Panc1 (cell line): ENCODE data around the gene TCF21. TPM values are rescaled to one million over a fixed set of nuclear protein-coding genes. Genes with fewer than 3 reads are reported as not detected.

Experiments
- ATAC-seq: fragments of 200-7000 bp; cut with Tn5 transposase; 2 replicates; pipeline ENCODE4 v1.9.1; 2020; ENCODE audit warnings: mild to moderate bottlenecking, moderate library complexity
- Bru-seq: library from RNA; stranded (reverse); fragments of 400-500 nt; gene quantifications from one replicate; lab custom pipeline; 2021; lab: Mats Ljungman, UMichigan
- BruChase-seq, 2 experiments: library from RNA; stranded (reverse); fragments of 400-500 nt; gene quantifications; one replicate each; lab custom pipeline; 2021; lab: Mats Ljungman, UMichigan
- BruUV-seq: library from RNA; stranded (reverse); fragments of 400-500 nt; replicated peaks from 2 replicates; lab custom pipeline; 2021; lab: Mats Ljungman, UMichigan
- CTCF ChIA-PET: fragments of 300-600 bp; sonication (Branson Sonifier 250); formaldehyde crosslinking; loops from one replicate; lab custom pipeline; 2022; ENCODE audit warnings: antibody characterized with exemption; lab: Charles Lee
- POLR2A ChIA-PET: fragments of 300-600 bp; sonication (Branson Sonifier 250); formaldehyde crosslinking; loops from one replicate; lab custom pipeline; 2022; ENCODE audit warnings: antibody characterized with exemption; lab: Charles Lee
- DNase-seq: peaks from one replicate; pipeline ENCODE4 v3.0.0-alpha.2; 2010; ENCODE audit warnings: low read depth, low spot score
- H3K27ac ChIP-seq: 2 replicates; pipeline ENCODE4 v1.5.1; 2011; ENCODE audit warnings: mild to moderate bottlenecking, low read length, inconsistent platforms
- H3K27me3 ChIP-seq: fragments of 200-500 bp; sonication (Bioruptor generic); 2 replicates; pipeline ENCODE4 v1.6.0; 2014; ENCODE audit warnings: low read length, inconsistent platforms; ENCODE audit not compliant: control insufficient read depth, insufficient read depth
- H3K36me3 ChIP-seq: fragments of 200-500 bp; sonication (Bioruptor generic); 2 replicates; pipeline ENCODE4 v1.5.1; 2014; ENCODE audit warnings: inconsistent platforms, mild to moderate bottlenecking, low read length, moderate library complexity; ENCODE audit not compliant: control insufficient read depth, insufficient read depth
- H3K4me1 ChIP-seq: 2 replicates; pipeline ENCODE4 v1.5.1; 2011; ENCODE audit warnings: inconsistent platforms, mild to moderate bottlenecking, low read length, moderate library complexity; ENCODE audit not compliant: control insufficient read depth, insufficient read depth
- H3K4me3 ChIP-seq, 2 experiments: 2 replicates each; pipeline ENCODE4 v1.5.1; 2011 to 2012; ENCODE audit warnings: low read depth in 2 of 2, low read length in 2 of 2, mild to moderate bottlenecking in 2 of 2, inconsistent platforms in 1 of 2, moderate library complexity in 1 of 2
- H3K9me3 ChIP-seq: fragments of 200-500 bp; sonication (Bioruptor generic); 2 replicates; pipeline ENCODE4 v1.5.1; 2014; ENCODE audit warnings: low read depth, mild to moderate bottlenecking, inconsistent platforms, low read length, moderate library complexity; ENCODE audit not compliant: control insufficient read depth, insufficient read depth
- POLR2AphosphoS5 ChIP-seq: IDR thresholded peaks from 2 replicates; pipeline ENCODE4 v1.6.1; 2012; ENCODE audit warnings: mild to moderate bottlenecking, low read depth, low read length, moderate library complexity
- SIN3A ChIP-seq: IDR thresholded peaks from 2 replicates; pipeline ENCODE4 v1.6.1; 2012; ENCODE audit warnings: low read depth, mild to moderate bottlenecking, low read length, moderate library complexity, borderline replicate concordance; ENCODE audit not compliant: insufficient read depth
- TCF7L2 ChIP-seq: IDR thresholded peaks from 2 replicates; pipeline ENCODE4 v1.6.1; 2011; ENCODE audit warnings: mild to moderate bottlenecking, low read depth, low read length, inconsistent platforms
- in situ Hi-C: cut with HindIII; loops from 2 replicates; pipeline ENCODE4 v1.10.0; 2016; ENCODE audit warnings: low sequenced_read_pairs, low pct_unique_long_range_greater_than_20kb
- intact Hi-C: fragments of 100-400 bp; cut with micrococcal nuclease; formaldehyde crosslinking; loops from one replicate; pipeline ENCODE4 v1.10.0; 2022; ENCODE audit not compliant: unreplicated experiment
- long read RNA-seq: library from polyadenylated mRNA; unstranded; transcript quantifications from one replicate; pipeline ENCODE4 v2.0.0, GENCODE V29; 2021; ENCODE audit not compliant: unreplicated experiment
- polyA plus RNA-seq: library from polyadenylated mRNA; unstranded; fragments of >200 nt; gene quantifications from one replicate; pipeline ENCODE4 v1.2.1, GENCODE V29; 2012; ENCODE audit warnings: missing spikeins; ENCODE audit not compliant: insufficient read length
- total RNA-seq: library from RNA; stranded (reverse); gene quantifications from one replicate; pipeline ENCODE4 v1.2.1, GENCODE V29; 2021; ENCODE audit not compliant: unreplicated experiment
- TF ChIP-seq, protein P1 (sequence below), 2 experiments: IDR thresholded peaks; 2 replicates each; pipeline ENCODE4 v1.6.1; 2011 to 2012; ENCODE audit warnings: low read depth in 2 of 2, control low read depth in 1 of 2, low read length in 1 of 2, mild to moderate bottlenecking in 1 of 2, moderate library complexity in 1 of 2; ENCODE audit not compliant: insufficient read depth in 1 of 2
- TF ChIP-seq, protein P2 (sequence below): fragments of 450-650 bp; IDR thresholded peaks from 2 replicates; pipeline ENCODE4 v1.5.1; 2017; ENCODE audit warnings: mild to moderate bottlenecking

The TCF21 gene
- total RNA-seq, result not detected
- polyA plus RNA-seq, result not detected
- not detected for Bru-seq, nascent RNA
- not detected for BruChase-seq, experiment 1, labeled RNA remaining after a 2-hour chase
- BruChase-seq, experiment 2, labeled RNA remaining after a 6-hour chase, result not detected
- long read RNA-seq, result 0 reads

DNA sequence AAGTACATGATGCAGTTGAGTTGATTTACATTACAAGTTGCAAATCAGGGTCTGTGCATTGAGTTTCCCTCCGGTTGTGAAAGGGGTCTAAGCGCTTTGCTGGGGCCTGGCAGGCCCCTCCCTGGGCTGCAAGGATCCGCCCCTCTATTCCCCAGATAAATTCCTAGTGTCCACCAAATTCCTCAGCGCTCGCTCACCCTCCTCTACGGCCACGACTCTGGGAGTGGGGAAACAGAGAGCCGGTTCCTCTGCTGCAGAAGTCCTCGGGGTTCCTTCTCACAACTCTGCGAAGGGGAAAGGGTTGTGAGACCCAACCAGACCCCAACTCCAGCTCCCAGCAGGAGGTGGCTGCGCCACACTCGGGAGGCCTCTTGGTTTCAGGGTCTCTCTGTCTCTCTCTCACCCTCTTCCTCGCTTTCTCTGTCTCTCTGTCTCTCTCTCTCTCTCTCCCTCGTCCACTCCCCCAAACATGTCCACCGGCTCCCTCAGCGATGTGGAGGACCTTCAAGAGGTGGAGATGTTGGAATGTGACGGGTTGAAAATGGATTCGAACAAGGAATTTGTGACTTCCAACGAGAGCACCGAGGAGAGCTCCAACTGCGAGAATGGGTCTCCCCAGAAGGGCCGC is at the start of gene TCF21:
TSS of gene TCF21 (plus strand) at position 185 of the 628 bp plus-strand sequence. CDS start at position 470, 285 bp downstream.
- Histone ChIP-seq H3K27ac (no peak within 1 kb of the TSS), H3K36me3 (no peaks in the 10 kb centered on the region), H3K9me3 (no peaks in the 10 kb centered on the region), H3K4me1 (no peaks in the 10 kb centered on the region), H3K27me3 (peaks cover 49% of the 10 kb centered on the region), H3K4me3 (no peak within 1 kb of the TSS)
- BruUV-seq, result no TSS peak
- in situ Hi-C loops (no loop called here), intact Hi-C loops (no loop called here)
- no peak for ATAC-seq
- POLR2A ChIA-PET, result no interaction called here
- CTCF ChIA-PET, result no interaction called here
- no peak for DNase-seq
- TF ChIP-seq, protein P1, sequence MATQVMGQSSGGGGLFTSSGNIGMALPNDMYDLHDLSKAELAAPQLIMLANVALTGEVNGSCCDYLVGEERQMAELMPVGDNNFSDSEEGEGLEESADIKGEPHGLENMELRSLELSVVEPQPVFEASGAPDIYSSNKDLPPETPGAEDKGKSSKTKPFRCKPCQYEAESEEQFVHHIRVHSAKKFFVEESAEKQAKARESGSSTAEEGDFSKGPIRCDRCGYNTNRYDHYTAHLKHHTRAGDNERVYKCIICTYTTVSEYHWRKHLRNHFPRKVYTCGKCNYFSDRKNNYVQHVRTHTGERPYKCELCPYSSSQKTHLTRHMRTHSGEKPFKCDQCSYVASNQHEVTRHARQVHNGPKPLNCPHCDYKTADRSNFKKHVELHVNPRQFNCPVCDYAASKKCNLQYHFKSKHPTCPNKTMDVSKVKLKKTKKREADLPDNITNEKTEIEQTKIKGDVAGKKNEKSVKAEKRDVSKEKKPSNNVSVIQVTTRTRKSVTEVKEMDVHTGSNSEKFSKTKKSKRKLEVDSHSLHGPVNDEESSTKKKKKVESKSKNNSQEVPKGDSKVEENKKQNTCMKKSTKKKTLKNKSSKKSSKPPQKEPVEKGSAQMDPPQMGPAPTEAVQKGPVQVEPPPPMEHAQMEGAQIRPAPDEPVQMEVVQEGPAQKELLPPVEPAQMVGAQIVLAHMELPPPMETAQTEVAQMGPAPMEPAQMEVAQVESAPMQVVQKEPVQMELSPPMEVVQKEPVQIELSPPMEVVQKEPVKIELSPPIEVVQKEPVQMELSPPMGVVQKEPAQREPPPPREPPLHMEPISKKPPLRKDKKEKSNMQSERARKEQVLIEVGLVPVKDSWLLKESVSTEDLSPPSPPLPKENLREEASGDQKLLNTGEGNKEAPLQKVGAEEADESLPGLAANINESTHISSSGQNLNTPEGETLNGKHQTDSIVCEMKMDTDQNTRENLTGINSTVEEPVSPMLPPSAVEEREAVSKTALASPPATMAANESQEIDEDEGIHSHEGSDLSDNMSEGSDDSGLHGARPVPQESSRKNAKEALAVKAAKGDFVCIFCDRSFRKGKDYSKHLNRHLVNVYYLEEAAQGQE (IDR thresholded peaks at IDR 0.05; ENCODE audit: insufficient read depth in 1 of 2, low read depth in 2 of 2, low read length in 1 of 2), result no peak
- TF ChIP-seq POLR2AphosphoS5, result no peak
- no peak for TF ChIP-seq SIN3A
- no peak for TF ChIP-seq TCF7L2
- TF ChIP-seq, protein P2, sequence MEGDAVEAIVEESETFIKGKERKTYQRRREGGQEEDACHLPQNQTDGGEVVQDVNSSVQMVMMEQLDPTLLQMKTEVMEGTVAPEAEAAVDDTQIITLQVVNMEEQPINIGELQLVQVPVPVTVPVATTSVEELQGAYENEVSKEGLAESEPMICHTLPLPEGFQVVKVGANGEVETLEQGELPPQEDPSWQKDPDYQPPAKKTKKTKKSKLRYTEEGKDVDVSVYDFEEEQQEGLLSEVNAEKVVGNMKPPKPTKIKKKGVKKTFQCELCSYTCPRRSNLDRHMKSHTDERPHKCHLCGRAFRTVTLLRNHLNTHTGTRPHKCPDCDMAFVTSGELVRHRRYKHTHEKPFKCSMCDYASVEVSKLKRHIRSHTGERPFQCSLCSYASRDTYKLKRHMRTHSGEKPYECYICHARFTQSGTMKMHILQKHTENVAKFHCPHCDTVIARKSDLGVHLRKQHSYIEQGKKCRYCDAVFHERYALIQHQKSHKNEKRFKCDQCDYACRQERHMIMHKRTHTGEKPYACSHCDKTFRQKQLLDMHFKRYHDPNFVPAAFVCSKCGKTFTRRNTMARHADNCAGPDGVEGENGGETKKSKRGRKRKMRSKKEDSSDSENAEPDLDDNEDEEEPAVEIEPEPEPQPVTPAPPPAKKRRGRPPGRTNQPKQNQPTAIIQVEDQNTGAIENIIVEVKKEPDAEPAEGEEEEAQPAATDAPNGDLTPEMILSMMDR, result no peak

DNA sequence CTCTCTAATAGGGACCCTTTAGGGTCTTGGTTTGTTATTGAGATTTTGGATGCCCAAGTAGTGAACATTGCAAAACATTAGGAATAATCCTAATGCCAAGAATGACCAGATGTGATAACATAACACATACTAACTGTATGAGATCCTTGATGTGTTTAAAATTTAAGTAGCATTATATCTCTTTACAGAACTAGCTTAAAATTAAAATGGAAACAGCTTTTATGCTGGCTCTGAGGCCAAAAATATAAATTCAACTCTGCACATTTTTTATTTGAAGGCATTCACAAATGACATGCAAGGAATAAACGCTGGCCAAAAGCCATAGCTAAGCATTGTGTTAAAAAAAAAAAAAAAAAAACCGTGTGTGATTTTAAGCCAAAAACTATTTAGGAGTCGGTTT is 47.7 kb upstream of the TCF21 start:
- POLR2A ChIA-PET, result no interaction called here
- H3K4me3 ChIP-seq, result no peak overlapping the region
- no peak for TF ChIP-seq TCF7L2
- TF ChIP-seq, protein P2, result no peak
- no peak for TF ChIP-seq SIN3A
- TF ChIP-seq, protein P1 (IDR thresholded peaks at IDR 0.05; ENCODE audit: insufficient read depth in 1 of 2, low read depth in 2 of 2, low read length in 1 of 2), result no peak
- TF ChIP-seq POLR2AphosphoS5, result no peak
- in situ Hi-C loops, result no loop called here
- ATAC-seq (no peak), DNase-seq (no peak)
- H3K27ac ChIP-seq, result no peak overlapping the region
- CTCF ChIA-PET, result no interaction called here
- no peaks in the 10 kb centered on the region for H3K4me1 ChIP-seq
- H3K36me3 ChIP-seq, result no peaks in the 10 kb centered on the region
- no peaks in the 10 kb centered on the region for H3K9me3 ChIP-seq
- intact Hi-C loops, result no loop called here
- no TSS peak for BruUV-seq
- H3K27me3 ChIP-seq, result peaks cover 2% of the 10 kb centered on the region
